Activated naive CD8-positive, alpha-beta T cell (primary cell): ENCODE results near the gene SNX25.
"Not testable (repeated sequence)": the region's sequence is repeated elsewhere in the genome, so short reads cannot be mapped to it uniquely, and the experiment has no call there.

ENCODE experiments used
- H3K27ac Mint-ChIP-seq: one replicate; pipeline ENCODE4 v1.8.0; 2021; ENCODE audit warnings: mixed read lengths
- H3K27me3 Mint-ChIP-seq: one replicate; pipeline ENCODE4 v1.8.0; 2021; ENCODE audit warnings: mixed read lengths
- H3K36me3 Mint-ChIP-seq: one replicate; pipeline ENCODE4 v1.8.0; 2021; ENCODE audit warnings: mixed read lengths
- H3K4me1 Mint-ChIP-seq: one replicate; pipeline ENCODE4 v1.8.0; 2021; ENCODE audit warnings: low read depth, mixed read lengths
- H3K4me3 Mint-ChIP-seq: one replicate; pipeline ENCODE4 v1.8.0; 2021; ENCODE audit warnings: mild to moderate bottlenecking, mixed read lengths
- H3K9me3 Mint-ChIP-seq: one replicate; pipeline ENCODE4 v1.8.0; 2021; ENCODE audit warnings: low read depth, mixed read lengths

SNX25 gene

GRCh38 chr4:185257086-185257485, 47.7 kb downstream of the SNX25 start:
- Mint-ChIP-seq H3K4me3 (no peak overlapping the region), H3K4me1 (peaks cover 26% of the 10 kb centered on the region), H3K36me3 (peaks cover 3% of the 10 kb centered on the region), H3K27ac (no peak overlapping the region), H3K9me3 (no peaks in the 10 kb centered on the region), H3K27me3 (no peaks in the 10 kb centered on the region)

DNA sequence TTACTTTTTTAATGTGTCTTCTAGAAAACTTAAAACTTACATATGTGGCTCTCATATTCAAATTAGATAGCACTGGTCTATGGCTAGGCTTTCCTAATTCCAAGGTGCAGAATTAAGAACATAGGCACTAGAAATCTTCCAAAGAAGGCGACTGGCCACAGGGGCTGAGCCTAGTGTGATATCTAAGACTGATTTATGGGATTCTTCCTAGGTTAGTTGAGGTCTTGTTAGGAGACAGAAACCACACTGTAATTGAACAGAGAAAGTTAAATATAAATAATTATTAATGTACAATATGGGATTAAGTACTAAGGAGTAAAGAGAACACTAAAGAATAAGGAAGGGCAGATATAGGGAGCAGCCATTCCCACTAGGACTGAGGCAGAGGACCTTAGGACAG, 48.3 kb downstream of the SNX25 start:
- H3K4me1 Mint-ChIP-seq: peaks cover 26% of the 10 kb centered on the region
- no peaks in the 10 kb centered on the region for H3K9me3 Mint-ChIP-seq
- peaks cover 3% of the 10 kb centered on the region for H3K36me3 Mint-ChIP-seq
- H3K27me3 Mint-ChIP-seq: no peaks in the 10 kb centered on the region
- no peak overlapping the region for H3K4me3 Mint-ChIP-seq
- H3K27ac Mint-ChIP-seq: no peak overlapping the region

GRCh38 chr4:185258741-185259140, 49.3 kb downstream of the SNX25 start:
- H3K4me1 Mint-ChIP-seq: peaks cover 24% of the 10 kb centered on the region
- not testable (repeated sequence) for H3K27me3 Mint-ChIP-seq, H3K9me3 Mint-ChIP-seq, H3K4me3 Mint-ChIP-seq, H3K36me3 Mint-ChIP-seq
- peak overlapping the region; percentile 43 for H3K27ac Mint-ChIP-seq

DNA sequence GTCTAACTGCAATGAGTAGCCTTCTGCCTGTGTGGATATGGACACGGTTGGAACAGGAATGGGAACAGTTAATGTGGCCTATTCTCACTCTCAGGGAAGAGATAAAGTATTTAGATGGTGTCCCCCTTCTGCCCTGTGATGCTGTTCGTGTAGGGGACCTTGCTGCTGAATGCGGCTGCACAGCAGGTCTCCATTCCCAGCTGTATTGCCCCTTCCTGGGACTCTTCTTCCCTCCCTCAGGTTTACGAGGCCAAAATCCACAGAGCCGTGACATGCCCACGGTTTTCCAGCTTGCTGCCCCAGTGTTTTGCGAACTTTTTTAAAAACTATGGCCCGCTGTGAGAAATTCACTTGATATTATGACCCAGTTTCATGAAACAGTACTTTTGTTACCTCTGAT, 50.3 kb downstream of the SNX25 start:
- no peak overlapping the region for H3K4me3 Mint-ChIP-seq
- peaks cover 16% of the 10 kb centered on the region for H3K4me1 Mint-ChIP-seq
- no peak overlapping the region for H3K27ac Mint-ChIP-seq
- peaks cover 6% of the 10 kb centered on the region for H3K36me3 Mint-ChIP-seq
- H3K27me3 Mint-ChIP-seq: no peaks in the 10 kb centered on the region
- H3K9me3 Mint-ChIP-seq: no peaks in the 10 kb centered on the region

GRCh38 chr4:185261946-185262345, 52.5 kb downstream of the SNX25 start:
- Mint-ChIP-seq H3K36me3 (peaks cover 7% of the 10 kb centered on the region), H3K4me3 (no peak overlapping the region), H3K27me3 (no peaks in the 10 kb centered on the region), H3K27ac (no peak overlapping the region), H3K9me3 (no peaks in the 10 kb centered on the region), H3K4me1 (peaks cover 28% of the 10 kb centered on the region)

GRCh38 chr4:185263419-185263818, 54.0 kb downstream of the SNX25 start:
- Mint-ChIP-seq H3K4me1 (peaks cover 26% of the 10 kb centered on the region), H3K27ac (no peak overlapping the region), H3K36me3 (peaks cover 14% of the 10 kb centered on the region), H3K27me3 (no peaks in the 10 kb centered on the region), H3K9me3 (no peaks in the 10 kb centered on the region), H3K4me3 (no peak overlapping the region)

DNA sequence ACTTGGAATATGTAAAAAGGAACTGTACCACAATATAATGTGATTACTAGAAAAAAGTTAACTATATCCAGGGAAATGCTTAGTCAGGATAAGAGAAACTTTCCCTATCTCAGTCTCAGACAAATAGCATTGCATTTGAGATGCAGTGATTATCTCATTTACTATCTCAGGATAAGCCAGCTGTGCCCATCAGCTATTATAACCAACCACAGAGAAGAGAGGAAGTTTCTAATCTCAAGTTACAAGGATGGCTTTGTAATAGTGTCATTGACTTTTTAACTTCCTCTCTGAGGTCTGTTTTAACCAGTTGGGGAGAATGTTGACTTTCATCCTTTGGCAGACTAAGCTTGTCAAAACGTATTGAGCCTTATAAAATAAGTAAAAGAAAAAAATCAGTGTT, 56.5 kb downstream of the SNX25 start:
- no peaks in the 10 kb centered on the region for H3K9me3 Mint-ChIP-seq
- no peaks in the 10 kb centered on the region for H3K27me3 Mint-ChIP-seq
- peaks cover 26% of the 10 kb centered on the region for H3K36me3 Mint-ChIP-seq
- no peak overlapping the region for H3K4me3 Mint-ChIP-seq
- no peak overlapping the region for H3K27ac Mint-ChIP-seq
- H3K4me1 Mint-ChIP-seq: peaks cover 16% of the 10 kb centered on the region

GRCh38 chr4:185269286-185269685, 59.9 kb downstream of the SNX25 start:
- Mint-ChIP-seq H3K27me3 (no peaks in the 10 kb centered on the region), H3K36me3 (peaks cover 29% of the 10 kb centered on the region)

DNA sequence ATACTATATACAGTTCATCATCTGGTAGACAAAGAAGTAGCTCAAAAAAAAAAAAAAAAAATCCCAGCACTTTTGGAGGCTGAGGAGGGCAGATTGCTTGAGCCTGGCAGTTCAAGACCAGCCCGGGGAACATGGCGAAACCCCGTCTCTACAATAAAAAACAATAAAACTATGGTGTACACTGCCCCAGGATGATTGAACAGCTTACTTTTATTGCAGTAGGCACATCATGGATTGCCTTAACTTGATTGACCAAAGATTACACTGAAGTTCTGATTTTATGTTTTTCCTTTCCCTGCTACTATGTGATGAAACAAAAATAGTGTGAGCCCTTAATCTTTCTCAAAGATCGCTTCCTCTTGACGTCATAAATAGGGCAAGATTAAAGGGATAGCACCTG, 60.6 kb downstream of the SNX25 start:
- H3K4me3 Mint-ChIP-seq: no peak overlapping the region
- no peaks in the 10 kb centered on the region for H3K27me3 Mint-ChIP-seq
- no peaks in the 10 kb centered on the region for H3K9me3 Mint-ChIP-seq
- H3K36me3 Mint-ChIP-seq: peaks cover 26% of the 10 kb centered on the region
- H3K4me1 Mint-ChIP-seq: peaks cover 16% of the 10 kb centered on the region
- no peak overlapping the region for H3K27ac Mint-ChIP-seq

More at GRCh38 chr4:185269286-185269685, 59.9 kb downstream of the SNX25 start:
- Mint-ChIP-seq H3K4me3 (no peak overlapping the region), H3K9me3 (no peaks in the 10 kb centered on the region), H3K27ac (no peak overlapping the region), H3K4me1 (peaks cover 16% of the 10 kb centered on the region)

DNA sequence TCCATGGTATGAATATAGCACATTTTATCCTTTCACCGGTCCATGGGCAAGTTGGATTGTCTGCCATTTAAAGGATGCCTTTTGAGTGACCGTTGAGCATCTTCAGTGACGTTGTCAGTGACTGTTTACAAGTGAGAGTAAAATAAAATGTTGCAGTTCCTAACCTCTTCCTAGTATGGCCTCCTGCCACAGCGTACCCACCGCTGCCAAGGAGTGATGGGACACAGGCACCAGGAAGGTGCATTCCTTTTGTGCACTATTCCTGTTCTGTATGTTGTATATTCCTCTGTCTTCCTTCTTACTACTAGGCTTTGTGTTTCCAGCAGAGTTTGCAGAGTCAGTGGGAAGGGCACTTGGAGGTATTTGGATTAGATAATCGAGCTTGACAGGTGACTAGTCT, 61.5 kb downstream of the SNX25 start:
- no peaks in the 10 kb centered on the region for H3K27me3 Mint-ChIP-seq
- no peak overlapping the region for H3K27ac Mint-ChIP-seq
- H3K36me3 Mint-ChIP-seq: peaks cover 27% of the 10 kb centered on the region
- H3K4me3 Mint-ChIP-seq: no peak overlapping the region
- no peaks in the 10 kb centered on the region for H3K9me3 Mint-ChIP-seq
- H3K4me1 Mint-ChIP-seq: peaks cover 12% of the 10 kb centered on the region

DNA sequence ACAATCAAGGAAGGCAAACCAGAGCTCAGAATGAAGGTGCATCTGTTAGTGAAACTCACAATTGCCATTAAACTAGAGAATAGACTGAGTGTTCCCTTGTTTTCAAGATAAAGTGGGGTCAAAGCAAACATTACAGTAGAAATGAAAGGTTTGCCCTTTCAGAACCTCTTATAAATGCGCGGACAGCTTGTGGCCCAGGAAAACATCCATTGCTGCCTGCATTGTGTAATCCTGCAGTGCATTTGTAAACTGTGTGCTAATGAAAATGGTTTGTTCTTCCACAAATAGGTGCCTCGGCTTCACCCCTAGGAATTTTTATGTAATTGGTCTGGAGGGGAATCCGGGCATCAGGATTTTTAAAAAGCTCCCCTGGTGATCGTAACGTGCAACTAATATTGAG, 62.8 kb downstream of the SNX25 start:
- peaks cover 26% of the 10 kb centered on the region for H3K36me3 Mint-ChIP-seq
- H3K27ac Mint-ChIP-seq: no peak overlapping the region
- H3K4me3 Mint-ChIP-seq: no peak overlapping the region
- H3K27me3 Mint-ChIP-seq: no peaks in the 10 kb centered on the region
- H3K4me1 Mint-ChIP-seq: peaks cover 1% of the 10 kb centered on the region
- no peaks in the 10 kb centered on the region for H3K9me3 Mint-ChIP-seq

DNA sequence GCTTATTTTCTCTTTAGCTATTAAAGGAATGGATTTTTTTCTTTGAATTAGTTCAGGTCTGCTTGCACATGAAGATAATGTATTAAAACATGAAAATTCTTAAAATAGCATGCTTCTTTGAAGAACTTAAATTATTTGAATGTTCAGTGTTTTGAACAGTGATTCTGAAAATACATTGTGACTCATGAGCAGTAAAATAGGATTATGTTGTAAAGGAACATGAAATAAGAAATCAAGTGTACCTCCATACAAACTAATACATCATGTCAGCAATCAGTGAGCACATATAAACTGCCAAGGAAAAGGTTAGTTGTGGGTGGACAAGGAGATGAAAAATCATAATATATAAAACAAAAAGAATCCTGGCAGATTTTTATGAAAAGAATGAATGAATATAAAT, 66.1 kb downstream of the SNX25 start:
- Mint-ChIP-seq H3K4me3 (no peak overlapping the region), H3K27ac (no peak overlapping the region), H3K9me3 (no peaks in the 10 kb centered on the region), H3K36me3 (peaks cover 18% of the 10 kb centered on the region), H3K27me3 (no peaks in the 10 kb centered on the region), H3K4me1 (peaks cover 1% of the 10 kb centered on the region)

GRCh38 chr4:185276036-185276435, 66.6 kb downstream of the SNX25 start:
- H3K9me3 Mint-ChIP-seq: no peaks in the 10 kb centered on the region
- no peaks in the 10 kb centered on the region for H3K27me3 Mint-ChIP-seq
- H3K36me3 Mint-ChIP-seq: peaks cover 13% of the 10 kb centered on the region
- no peaks in the 10 kb centered on the region for H3K4me1 Mint-ChIP-seq
- no peak overlapping the region for H3K27ac Mint-ChIP-seq
- no peak overlapping the region for H3K4me3 Mint-ChIP-seq

- H3K27me3 Mint-ChIP-seq: no peaks in the 10 kb centered on the region
- H3K4me1 Mint-ChIP-seq: no peaks in the 10 kb centered on the region
- H3K36me3 Mint-ChIP-seq: peaks cover 20% of the 10 kb centered on the region
Observed at GRCh38 chr4:185278716-185279115, 69.3 kb downstream of the SNX25 start.

DNA sequence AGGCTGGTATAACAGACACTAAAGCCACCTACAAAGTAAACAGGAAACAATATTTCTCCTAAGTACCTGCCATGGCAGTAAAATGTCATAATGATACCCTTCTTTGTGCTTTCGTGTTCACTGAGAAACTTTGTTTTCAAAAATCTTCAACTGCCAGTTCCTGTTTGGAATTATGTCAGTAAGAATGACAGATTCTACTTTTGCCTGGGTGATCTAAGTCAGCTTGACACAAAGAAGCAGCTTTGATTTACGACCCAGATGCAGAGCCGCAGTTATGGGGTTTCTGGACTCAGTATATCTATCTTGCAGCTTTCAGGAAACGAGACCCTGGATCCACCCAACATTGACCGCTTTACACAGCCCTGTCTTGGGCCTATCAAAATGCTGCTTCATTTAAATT, 71.2 kb downstream of the SNX25 start:
- Mint-ChIP-seq H3K27me3 (no peaks in the 10 kb centered on the region), H3K4me1 (no peaks in the 10 kb centered on the region), H3K36me3 (peaks cover 20% of the 10 kb centered on the region), H3K27ac (no peak overlapping the region), H3K9me3 (no peaks in the 10 kb centered on the region), H3K4me3 (no peak overlapping the region)

More at GRCh38 chr4:185278716-185279115, 69.3 kb downstream of the SNX25 start:
- Mint-ChIP-seq H3K27ac (no peak overlapping the region), H3K9me3 (no peaks in the 10 kb centered on the region), H3K4me3 (no peak overlapping the region)

DNA sequence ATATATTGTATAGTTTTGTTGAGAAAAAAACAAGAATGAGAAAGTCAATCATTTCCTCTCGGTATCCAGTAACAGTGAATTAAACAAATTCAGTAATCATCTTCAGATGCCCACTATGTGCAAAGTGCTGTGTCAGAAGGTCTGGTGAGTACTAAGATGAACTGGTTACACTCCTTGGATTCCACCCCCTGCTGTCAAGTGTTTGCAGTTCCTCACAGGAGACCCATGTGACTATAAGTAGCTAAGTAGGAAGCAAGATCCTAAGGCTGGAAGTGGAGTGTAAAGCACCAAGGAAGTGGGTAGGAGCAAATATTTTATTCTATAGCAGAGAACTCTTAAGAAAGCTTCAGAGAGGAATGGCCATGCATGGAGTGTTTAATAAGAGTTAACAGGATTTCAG, 73.6 kb downstream of the SNX25 start:
- H3K36me3 Mint-ChIP-seq: peaks cover 16% of the 10 kb centered on the region
- no peaks in the 10 kb centered on the region for H3K27me3 Mint-ChIP-seq
- H3K27ac Mint-ChIP-seq: no peak overlapping the region
- no peaks in the 10 kb centered on the region for H3K9me3 Mint-ChIP-seq
- no peaks in the 10 kb centered on the region for H3K4me1 Mint-ChIP-seq
- H3K4me3 Mint-ChIP-seq: no peak overlapping the region
